Uterus (tissue), 2 donors: Measurements from ENCODE around the gene WDR20.

Experiments used
- POLR2A ChIP-seq, 2 donors: fragments of 450-650 bp; IDR thresholded peaks; one replicate each; pipeline ENCODE4 v1.6.1; 2016; ENCODE audit warnings: antibody characterized with exemption in 2 of 2, mild to moderate bottlenecking in 1 of 2, moderate library complexity in 1 of 2
- TF ChIP-seq, protein P1 (sequence below), 4 experiments: fragments of 200-600 bp in 2 of 4; fragments of 450-650 bp in 2 of 4; sonication (generic) in 2 of 4; IDR thresholded peaks; one replicate each; pipeline ENCODE4 v1.5.1; 2016 to 2019; ENCODE audit warnings: antibody characterized with exemption in 4 of 4, mild to moderate bottlenecking in 2 of 4, moderate library complexity in 1 of 4

DNA sequence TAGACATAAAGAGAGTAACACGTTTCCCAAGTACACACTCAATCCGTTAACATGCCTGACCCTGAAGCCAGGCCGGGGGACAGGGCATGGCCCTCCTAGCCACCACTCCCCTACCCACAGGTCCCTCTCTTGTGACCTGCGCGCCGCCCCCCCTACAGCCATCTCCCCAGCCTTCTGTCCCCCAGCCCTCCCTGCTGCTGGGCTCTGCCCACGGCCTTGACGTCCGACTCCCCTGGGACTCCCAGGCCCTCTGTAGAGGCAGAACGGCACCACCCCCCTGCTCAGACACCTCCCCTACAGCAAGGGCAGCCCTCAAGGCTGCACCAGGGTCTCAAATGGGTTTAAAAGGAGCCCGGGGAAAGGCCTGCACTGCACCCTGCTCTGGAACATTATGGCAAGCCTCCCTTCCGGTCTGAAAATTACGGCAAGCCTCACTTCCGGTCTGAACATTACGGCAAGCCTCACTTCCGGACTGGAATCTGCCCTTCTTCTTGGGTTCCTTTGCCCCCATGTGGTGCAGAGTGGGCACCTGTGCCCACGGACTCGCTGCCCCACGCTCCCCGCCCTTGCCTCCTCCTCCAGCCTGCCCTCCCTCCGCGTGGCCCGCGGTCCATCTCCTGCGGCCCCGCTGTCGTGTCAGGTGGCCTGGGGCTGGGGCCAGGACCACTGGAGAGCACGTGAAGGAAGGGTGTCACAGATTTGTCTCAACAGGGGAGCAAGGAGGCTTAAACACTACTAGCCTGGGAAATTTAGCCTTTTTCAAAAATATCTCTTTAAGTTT lies 87.7 kb downstream of the WDR20 start:
- TF ChIP-seq, protein P1, sequence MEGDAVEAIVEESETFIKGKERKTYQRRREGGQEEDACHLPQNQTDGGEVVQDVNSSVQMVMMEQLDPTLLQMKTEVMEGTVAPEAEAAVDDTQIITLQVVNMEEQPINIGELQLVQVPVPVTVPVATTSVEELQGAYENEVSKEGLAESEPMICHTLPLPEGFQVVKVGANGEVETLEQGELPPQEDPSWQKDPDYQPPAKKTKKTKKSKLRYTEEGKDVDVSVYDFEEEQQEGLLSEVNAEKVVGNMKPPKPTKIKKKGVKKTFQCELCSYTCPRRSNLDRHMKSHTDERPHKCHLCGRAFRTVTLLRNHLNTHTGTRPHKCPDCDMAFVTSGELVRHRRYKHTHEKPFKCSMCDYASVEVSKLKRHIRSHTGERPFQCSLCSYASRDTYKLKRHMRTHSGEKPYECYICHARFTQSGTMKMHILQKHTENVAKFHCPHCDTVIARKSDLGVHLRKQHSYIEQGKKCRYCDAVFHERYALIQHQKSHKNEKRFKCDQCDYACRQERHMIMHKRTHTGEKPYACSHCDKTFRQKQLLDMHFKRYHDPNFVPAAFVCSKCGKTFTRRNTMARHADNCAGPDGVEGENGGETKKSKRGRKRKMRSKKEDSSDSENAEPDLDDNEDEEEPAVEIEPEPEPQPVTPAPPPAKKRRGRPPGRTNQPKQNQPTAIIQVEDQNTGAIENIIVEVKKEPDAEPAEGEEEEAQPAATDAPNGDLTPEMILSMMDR (IDR thresholded peaks at IDR 0.05), result no peak
- TF ChIP-seq POLR2A (IDR thresholded peaks at IDR 0.05), result no peak
